Natural killer cell (primary cell): ENCODE measurements around the gene TNS3. TPM values are rescaled to one million over a fixed set of nuclear protein-coding genes. Genes with fewer than 3 reads are reported as not detected.

Source experiments
- ATAC-seq, 3 donors: fragments of 150-1000 bp in 2 of 3; fragments of 200-7000 bp in 1 of 3; cut with Tn5 transposase; 1 replicate in 1 of 3; 2 replicates in 2 of 3; pipeline ENCODE4 v1.10.0; 2021; ENCODE audit warnings: mild to moderate bottlenecking in 2 of 3, moderate library complexity in 2 of 3
- DNase-seq, 2 donors: peaks; one replicate each; pipeline versions ENCODE4 v3.0.0 to v3.0.0-alpha.2; 2013 to 2021; ENCODE audit warnings: mixed read lengths in 1 of 2
- H3K27ac ChIP-seq: one replicate; pipeline ENCODE4 v1.5.1; 2013; ENCODE audit warnings: mild to moderate bottlenecking, low read length
- H3K27me3 ChIP-seq: one replicate; pipeline ENCODE4 v1.6.1; 2013; ENCODE audit warnings: low read length; ENCODE audit not compliant: control insufficient read depth, insufficient read depth
- H3K36me3 ChIP-seq: one replicate; pipeline ENCODE4 v1.6.1; 2013; ENCODE audit warnings: low read length; ENCODE audit not compliant: control insufficient read depth, insufficient read depth
- H3K4me1 ChIP-seq: one replicate; pipeline ENCODE4 v1.6.1; 2013; ENCODE audit warnings: low read length; ENCODE audit not compliant: control insufficient read depth, insufficient read depth
- H3K4me3 ChIP-seq: one replicate; pipeline ENCODE4 v1.5.1; 2013; ENCODE audit warnings: low read length
- H3K9me3 ChIP-seq: one replicate; pipeline ENCODE4 v1.6.1; 2013; ENCODE audit warnings: low read length; ENCODE audit not compliant: control insufficient read depth, insufficient read depth
- H3K27ac Mint-ChIP-seq, 2 donors: one replicate each; pipeline ENCODE4 v1.8.0; 2022; ENCODE audit warnings: mild to moderate bottlenecking in 2 of 2, mixed read lengths in 2 of 2, moderate library complexity in 1 of 2
- H3K27me3 Mint-ChIP-seq, 2 donors: one replicate each; pipeline ENCODE4 v1.8.0; 2022; ENCODE audit warnings: low read depth in 2 of 2, mixed read lengths in 2 of 2
- H3K36me3 Mint-ChIP-seq: one replicate; pipeline ENCODE4 v1.8.0; 2022; ENCODE audit warnings: mixed read lengths
- H3K4me1 Mint-ChIP-seq, 2 donors: one replicate each; pipeline ENCODE4 v1.8.0; 2022; ENCODE audit warnings: mixed read lengths in 2 of 2
- H3K4me3 Mint-ChIP-seq: one replicate; pipeline ENCODE4 v1.8.0; 2022; ENCODE audit warnings: mild to moderate bottlenecking, moderate library complexity, mixed read lengths
- H3K9me3 Mint-ChIP-seq, 2 donors: one replicate each; pipeline ENCODE4 v1.8.0; 2022; ENCODE audit warnings: mixed read lengths in 2 of 2
- CTCF ChIP-seq: fragments of 200-600 bp; IDR thresholded peaks from one replicate; pipeline ENCODE4 v1.8.0; 2022; ENCODE audit warnings: antibody characterized with exemption
- WGBS: methylation state at CpG from one replicate; pipeline ENCODE4 v1.1.7; 2013; ENCODE audit warnings: missing lambda C conversion rate; ENCODE audit not compliant: insufficient coverage; 5-methylcytosine and 5-hydroxymethylcytosine counted together
- intact Hi-C: fragments of 100-400 bp; cut with micrococcal nuclease; formaldehyde crosslinking; loops from one replicate; pipeline ENCODE4 v1.14.2; 2022
- total RNA-seq, 4 donors: library from RNA; stranded (reverse); fragments of 120-200 nt in 1 of 4; gene quantifications; one replicate each; pipeline versions ENCODE4 v1.2.3 to v1.2.4, GENCODE V29; 2013 to 2022

TNS3 gene
- total RNA-seq, 3 donors from 2014 or later (not counting 1 experiment from before 2014, with no cell fraction given): 1.6 to 3.5 (median 2.9) TPM

GRCh38 chr7:47333959-47334358, 248.0 kb downstream of the TNS3 start:
- no peaks in the 10 kb centered on the region for H3K36me3 Mint-ChIP-seq
- no peaks in the 10 kb centered on the region for H3K9me3 Mint-ChIP-seq
- H3K27me3 ChIP-seq: no peaks in the 10 kb centered on the region
- no peaks in the 10 kb centered on the region for H3K4me1 Mint-ChIP-seq
- no peak for TF ChIP-seq CTCF
- no peak for ATAC-seq
- no peaks in the 10 kb centered on the region for H3K4me1 ChIP-seq
- no peaks in the 10 kb centered on the region for H3K36me3 ChIP-seq
- H3K4me3 ChIP-seq: no peak overlapping the region
- intact Hi-C loops: no loop called here
- no peak overlapping the region for H3K27ac ChIP-seq
- no peaks in the 10 kb centered on the region for H3K27me3 Mint-ChIP-seq
- no peak overlapping the region for H3K27ac Mint-ChIP-seq
- DNase-seq: no peak
- H3K4me3 Mint-ChIP-seq: no peak overlapping the region
- 99% methylated on average over 2 of the region's 2 CpGs for WGBS
- H3K9me3 ChIP-seq: no peaks in the 10 kb centered on the region

GRCh38 chr7:47333554-47333887, 248.4 kb downstream of the TNS3 start:
- no peaks in the 10 kb centered on the region for H3K27me3 ChIP-seq
- H3K27me3 Mint-ChIP-seq: no peaks in the 10 kb centered on the region
- ATAC-seq (no peak), DNase-seq (no peak)
- no peak overlapping the region for H3K4me3 Mint-ChIP-seq
- no peaks in the 10 kb centered on the region for H3K36me3 ChIP-seq
- TF ChIP-seq CTCF: no peak
- no peaks in the 10 kb centered on the region for H3K4me1 Mint-ChIP-seq
- no peak overlapping the region for H3K27ac Mint-ChIP-seq
- no peaks in the 10 kb centered on the region for H3K4me1 ChIP-seq
- H3K9me3 ChIP-seq: no peaks in the 10 kb centered on the region
- H3K4me3 ChIP-seq: no peak overlapping the region
- intact Hi-C loops: no loop called here
- no peak overlapping the region for H3K27ac ChIP-seq
- H3K9me3 Mint-ChIP-seq: no peaks in the 10 kb centered on the region
- no peaks in the 10 kb centered on the region for H3K36me3 Mint-ChIP-seq
- WGBS: 89% methylated on average over 1 of the region's 2 CpGs

GRCh38 chr7:47332681-47333553, 249.0 kb downstream of the TNS3 start:
- TF ChIP-seq CTCF: no peak
- Histone ChIP-seq H3K27ac (no peak overlapping the region), H3K4me3 (no peak overlapping the region), H3K4me1 (no peaks in the 10 kb centered on the region), H3K27me3 (no peaks in the 10 kb centered on the region), H3K9me3 (no peaks in the 10 kb centered on the region), H3K36me3 (no peaks in the 10 kb centered on the region)
- Mint-ChIP-seq H3K27ac (no peak overlapping the region), H3K27me3 (no peaks in the 10 kb centered on the region), H3K36me3 (no peaks in the 10 kb centered on the region), H3K4me1 (no peaks in the 10 kb centered on the region), H3K9me3 (no peaks in the 10 kb centered on the region), H3K4me3 (no peak overlapping the region)
- intact Hi-C loops: no loop called here
- WGBS: 90% methylated on average over 7 of the region's 8 CpGs
- ATAC-seq (no peak), DNase-seq (no peak)

- no peaks in the 10 kb centered on the region for H3K4me1 Mint-ChIP-seq
- 89% methylated on average over 7 of the region's 8 CpGs for WGBS
- intact Hi-C loops: no loop called here
- no peaks in the 10 kb centered on the region for H3K9me3 Mint-ChIP-seq
- no peak for TF ChIP-seq CTCF
- Histone ChIP-seq H3K4me1 (no peaks in the 10 kb centered on the region), H3K36me3 (no peaks in the 10 kb centered on the region), H3K4me3 (no peak overlapping the region), H3K27ac (no peak overlapping the region), H3K9me3 (no peaks in the 10 kb centered on the region), H3K27me3 (no peaks in the 10 kb centered on the region)
- DNase-seq (no peak), ATAC-seq (no peak)
- H3K27ac Mint-ChIP-seq: no peak overlapping the region
- H3K27me3 Mint-ChIP-seq: no peaks in the 10 kb centered on the region
- H3K4me3 Mint-ChIP-seq: no peak overlapping the region
- no peaks in the 10 kb centered on the region for H3K36me3 Mint-ChIP-seq
These were observed 249.7 kb downstream of the TNS3 start for GRCh38 chr7:47332213-47332612.
